Dedifferentiated amniotic fluid mesenchymal stem cell (primary cell): Measurements from ENCODE around the gene SUSD1.
"Not testable (repeated sequence)": the region's sequence is repeated elsewhere in the genome, so short reads cannot be mapped to it uniquely, and the experiment has no call there.

ENCODE experiments used
- DNase-seq: peaks from one replicate; pipeline ENCODE4 v3.0.0-alpha.2; 2016; ENCODE audit errors: extremely low spot score

The SUSD1 gene

GRCh38 chr9:112173489-112174221 lies 1.4 kb downstream of the SUSD1 start:
- DNase-seq: no peak

- no peak for DNase-seq
Observed at GRCh38 chr9:112170968-112171367, 4.1 kb downstream of the SUSD1 start.

GRCh38 chr9:112170235-112170634 lies 4.9 kb downstream of the SUSD1 start:
- DNase-seq: no peak

- DNase-seq: no peak
Observed at GRCh38 chr9:112169368-112169767, 5.7 kb downstream of the SUSD1 start.

GRCh38 chr9:112168197-112168596 lies 6.9 kb downstream of the SUSD1 start:
- DNase-seq: no peak

- DNase-seq: no peak
Observed at GRCh38 chr9:112166176-112167140, 8.6 kb downstream of the SUSD1 start.

GRCh38 chr9:112162621-112163413 lies 12.3 kb downstream of the SUSD1 start:
- no peak for DNase-seq

GRCh38 chr9:112159781-112160180 lies 15.3 kb downstream of the SUSD1 start:
- DNase-seq: no peak

GRCh38 chr9:112158656-112159367 lies 16.3 kb downstream of the SUSD1 start:
- no peak for DNase-seq

- DNase-seq: no peak
Observed at GRCh38 chr9:112157961-112158360, 17.1 kb downstream of the SUSD1 start.

- no peak for DNase-seq
Observed at GRCh38 chr9:112157087-112157486, 18.0 kb downstream of the SUSD1 start.

- DNase-seq: no peak
Observed at GRCh38 chr9:112149211-112149610, 25.9 kb downstream of the SUSD1 start.

GRCh38 chr9:112145886-112146285 lies 29.2 kb downstream of the SUSD1 start:
- no peak for DNase-seq

GRCh38 chr9:112144807-112145206 lies 30.3 kb downstream of the SUSD1 start:
- no peak for DNase-seq

- DNase-seq: no peak
Observed at GRCh38 chr9:112142420-112142819, 32.7 kb downstream of the SUSD1 start.

GRCh38 chr9:112140936-112141335 lies 34.2 kb downstream of the SUSD1 start:
- no peak for DNase-seq

- no peak for DNase-seq
Observed at GRCh38 chr9:112137066-112137465, 38.0 kb downstream of the SUSD1 start.

- no peak for DNase-seq
Observed at GRCh38 chr9:112135706-112136105, 39.4 kb downstream of the SUSD1 start.

- DNase-seq: not testable (repeated sequence)
Observed at GRCh38 chr9:112133806-112134205, 41.3 kb downstream of the SUSD1 start.

GRCh38 chr9:112132356-112132755 lies 42.7 kb downstream of the SUSD1 start:
- no peak for DNase-seq

GRCh38 chr9:112130997-112131396 lies 44.1 kb downstream of the SUSD1 start:
- no peak for DNase-seq
